RWPE1 (cell line): ENCODE data around the gene SPINK9.
"Not testable (repeated sequence)": the region's sequence is repeated elsewhere in the genome, so short reads cannot be mapped to it uniquely, and the experiment has no call there.

Experiments used
- CTCF ChIA-PET: fragments of 350-600 bp; sonication (Branson Sonifier 250); formaldehyde crosslinking; extraction: SDS; loops from one replicate; lab custom pipeline; 2021; lab: Yijun Ruan, JAX
- POLR2A ChIA-PET: fragments of 400-600 bp; formaldehyde crosslinking; extraction: SDS; loops from one replicate; lab custom pipeline; 2020; ENCODE audit warnings: antibody characterized with exemption; ENCODE audit not compliant: low non-redundant PET; lab: Yijun Ruan, JAX
- DNase-seq: peaks from one replicate; pipeline ENCODE4 v3.0.0; 2012; ENCODE audit warnings: low spot score
- H3K27ac ChIP-seq: fragments of 450-650 bp; 2 replicates; pipeline ENCODE4 v1.5.1; 2017
- TF ChIP-seq, protein P1 (sequence below): fragments of 450-650 bp; conservative IDR thresholded peaks from 2 replicates; pipeline ENCODE4 v1.5.1; 2017; ENCODE audit warnings: low read depth, mild to moderate bottlenecking

SPINK9 gene

DNA sequence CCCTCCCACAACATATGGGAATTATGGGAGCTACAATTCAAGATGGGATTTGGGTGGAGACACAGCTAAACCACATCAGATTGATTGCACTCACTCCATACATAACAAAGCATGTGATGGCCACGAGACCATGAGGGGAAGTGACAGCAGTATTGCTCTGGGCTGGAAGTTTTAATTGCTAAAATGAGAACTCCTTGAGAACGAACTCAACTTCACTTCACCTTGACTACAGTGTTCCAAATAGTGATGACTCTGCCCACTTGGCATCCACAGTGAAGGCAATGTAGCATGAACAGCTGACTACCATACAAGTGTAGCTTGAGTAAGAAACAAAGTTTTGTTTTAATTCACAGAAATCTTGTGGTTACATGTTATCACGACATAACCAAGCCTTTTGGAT, 23.9 kb upstream of the SPINK9 start:
- CTCF ChIA-PET, result interaction anchor here (1.0 kb wide), 1 partner anchor 8 kb away, joined by 4 read pairs; no protein-coding TSS in a partner anchor
- TF ChIP-seq, protein P1, sequence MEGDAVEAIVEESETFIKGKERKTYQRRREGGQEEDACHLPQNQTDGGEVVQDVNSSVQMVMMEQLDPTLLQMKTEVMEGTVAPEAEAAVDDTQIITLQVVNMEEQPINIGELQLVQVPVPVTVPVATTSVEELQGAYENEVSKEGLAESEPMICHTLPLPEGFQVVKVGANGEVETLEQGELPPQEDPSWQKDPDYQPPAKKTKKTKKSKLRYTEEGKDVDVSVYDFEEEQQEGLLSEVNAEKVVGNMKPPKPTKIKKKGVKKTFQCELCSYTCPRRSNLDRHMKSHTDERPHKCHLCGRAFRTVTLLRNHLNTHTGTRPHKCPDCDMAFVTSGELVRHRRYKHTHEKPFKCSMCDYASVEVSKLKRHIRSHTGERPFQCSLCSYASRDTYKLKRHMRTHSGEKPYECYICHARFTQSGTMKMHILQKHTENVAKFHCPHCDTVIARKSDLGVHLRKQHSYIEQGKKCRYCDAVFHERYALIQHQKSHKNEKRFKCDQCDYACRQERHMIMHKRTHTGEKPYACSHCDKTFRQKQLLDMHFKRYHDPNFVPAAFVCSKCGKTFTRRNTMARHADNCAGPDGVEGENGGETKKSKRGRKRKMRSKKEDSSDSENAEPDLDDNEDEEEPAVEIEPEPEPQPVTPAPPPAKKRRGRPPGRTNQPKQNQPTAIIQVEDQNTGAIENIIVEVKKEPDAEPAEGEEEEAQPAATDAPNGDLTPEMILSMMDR, result no peak
- POLR2A ChIA-PET, result no interaction called here

DNA sequence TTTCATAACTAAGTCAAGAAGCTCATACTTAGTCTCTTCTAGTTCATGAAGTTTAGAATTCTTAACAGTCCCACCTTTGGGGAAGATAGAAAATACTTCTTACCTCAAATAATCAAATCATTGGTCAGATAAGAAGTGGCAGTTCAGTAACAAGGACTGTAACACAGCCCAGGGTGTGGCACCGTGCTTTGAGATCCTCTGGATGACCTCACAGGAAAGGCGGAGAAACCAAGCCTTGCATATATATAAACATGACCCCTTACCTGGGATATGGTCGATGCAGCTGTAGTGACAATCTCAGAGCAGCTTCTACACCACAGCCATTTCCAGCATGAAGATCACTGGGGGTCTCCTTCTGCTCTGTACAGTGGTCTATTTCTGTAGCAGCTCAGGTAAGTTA, 23.2 kb upstream of the SPINK9 start, which contains the start of gene SPINK7:
Gene SPINK7, plus strand, starts transcription at position 271 of the 400 bp plus-strand sequence. Its CDS starts 61 bp downstream, at position 332.
- TF ChIP-seq, protein P1, result no peak
- no peak for DNase-seq
- H3K27ac ChIP-seq, result no peak within 1 kb of the TSS
- ChIA-PET CTCF (interaction anchor here (1.0 kb wide), 1 partner anchor 9 kb away, joined by 4 read pairs; no protein-coding TSS in a partner anchor), POLR2A (no interaction called here)

More for the DNA sequence above, 23.9 kb upstream of the SPINK9 start:
- H3K27ac ChIP-seq, result no peak overlapping the region
- no peak for DNase-seq

DNA sequence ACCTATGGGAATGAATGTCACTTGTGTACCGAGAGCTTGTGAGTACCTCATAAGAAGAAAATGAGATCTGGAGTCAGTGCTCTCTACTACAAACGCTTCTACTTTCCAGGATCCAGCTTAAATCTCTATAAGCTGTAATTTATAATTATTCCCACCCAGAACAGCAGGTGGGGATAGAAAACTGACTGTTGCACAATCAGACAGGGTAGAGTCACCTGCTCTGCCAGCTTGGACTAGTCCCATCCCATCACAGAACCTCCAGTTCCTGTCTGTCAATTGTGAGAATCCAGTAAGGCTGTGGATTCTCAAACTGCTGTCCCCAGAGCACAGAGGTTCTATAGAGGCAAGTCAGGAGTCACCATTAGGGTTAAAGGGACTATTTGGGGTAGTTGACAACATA, 21.2 kb upstream of the SPINK9 start:
- CTCF ChIA-PET, result interaction anchor here (0.6 to 2.7 kb wide), 9 partner anchors 9 to 347 kb away, joined by 3 to 9 read pairs (median 4); no protein-coding TSS in a partner anchor
- DNase-seq, result peak; percentile 58
- POLR2A ChIA-PET, result no interaction called here
- TF ChIP-seq, protein P1, result 0 out of 2 replicates have a peak, but pooled peaks have one; percentile 12
- no peak overlapping the region for H3K27ac ChIP-seq

DNA sequence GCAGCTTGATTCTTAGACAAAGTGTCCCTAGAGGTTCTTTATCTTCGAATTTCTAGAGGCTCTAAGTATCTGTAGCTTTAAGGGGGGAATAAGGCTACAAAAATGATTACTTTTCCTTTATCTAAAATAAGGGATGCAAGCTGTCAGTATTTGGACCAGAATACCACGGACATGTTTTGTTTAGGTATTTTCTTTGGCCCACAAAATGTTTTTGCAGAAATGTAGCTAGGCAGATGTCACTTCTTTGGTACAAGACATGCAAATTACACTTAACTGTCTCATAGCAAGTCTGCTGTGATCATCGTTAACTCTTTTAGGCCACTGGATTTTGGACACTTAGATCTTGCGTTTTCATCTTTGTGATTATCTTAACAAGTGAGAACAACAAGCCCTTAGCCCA, 20.6 kb upstream of the SPINK9 start:
- ChIA-PET POLR2A (no interaction called here), CTCF (interaction anchor here (0.6 to 2.7 kb wide), 9 partner anchors 10 to 1351 kb away, joined by 3 to 9 read pairs (median 4); no protein-coding TSS in a partner anchor)
- DNase-seq, result no peak
- no peak overlapping the region for H3K27ac ChIP-seq
- TF ChIP-seq, protein P1, result no peak

DNA sequence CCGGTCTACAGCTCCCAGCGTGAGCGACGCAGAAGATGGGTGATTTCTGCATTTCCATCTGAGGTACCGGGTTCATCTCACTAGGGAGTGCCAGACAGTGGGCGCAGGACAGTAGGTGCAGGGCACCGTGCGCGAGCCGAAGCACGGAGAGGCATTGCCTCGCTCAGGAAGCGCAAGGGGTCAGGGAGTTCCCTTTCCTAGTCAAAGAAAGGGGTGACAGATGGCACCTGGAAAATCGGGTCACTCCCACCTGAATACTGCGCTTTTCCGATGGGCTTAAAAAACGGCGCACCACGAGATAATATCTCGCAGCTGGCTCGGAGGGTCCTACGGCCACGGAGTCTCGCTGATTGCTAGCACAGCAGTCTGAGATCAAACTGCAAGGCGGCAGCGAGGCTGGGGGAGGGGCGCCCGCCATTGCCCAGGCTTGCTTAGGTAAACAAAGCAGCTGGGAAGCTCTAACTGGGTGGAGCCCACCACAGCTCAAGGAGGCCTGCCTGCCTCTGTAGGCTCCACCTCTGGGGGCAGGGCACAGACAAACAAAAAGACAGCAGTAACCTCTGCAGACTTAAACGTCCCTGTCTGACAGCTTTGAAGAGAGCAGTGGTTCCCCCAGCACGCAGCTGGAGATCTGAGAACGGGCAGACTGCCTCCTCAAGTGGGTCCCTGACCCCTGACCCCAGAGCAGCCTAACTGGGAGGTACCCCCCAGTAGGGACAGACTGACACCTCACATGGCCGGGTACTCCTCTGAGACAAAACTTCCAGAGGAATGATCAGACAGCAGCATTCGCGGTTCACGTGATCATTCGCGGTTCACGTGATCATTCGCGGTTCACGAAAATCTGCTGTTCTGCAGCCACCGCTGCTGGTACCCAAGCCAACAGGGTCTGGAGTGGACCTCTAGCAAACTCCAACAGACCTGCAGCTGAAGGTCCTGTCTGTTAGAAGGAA, 15.1 kb upstream of the SPINK9 start:
- DNase-seq, POLR2A ChIA-PET, CTCF ChIA-PET: not testable (repeated sequence)
- peak overlapping the region; percentile 74 for H3K27ac ChIP-seq

DNA sequence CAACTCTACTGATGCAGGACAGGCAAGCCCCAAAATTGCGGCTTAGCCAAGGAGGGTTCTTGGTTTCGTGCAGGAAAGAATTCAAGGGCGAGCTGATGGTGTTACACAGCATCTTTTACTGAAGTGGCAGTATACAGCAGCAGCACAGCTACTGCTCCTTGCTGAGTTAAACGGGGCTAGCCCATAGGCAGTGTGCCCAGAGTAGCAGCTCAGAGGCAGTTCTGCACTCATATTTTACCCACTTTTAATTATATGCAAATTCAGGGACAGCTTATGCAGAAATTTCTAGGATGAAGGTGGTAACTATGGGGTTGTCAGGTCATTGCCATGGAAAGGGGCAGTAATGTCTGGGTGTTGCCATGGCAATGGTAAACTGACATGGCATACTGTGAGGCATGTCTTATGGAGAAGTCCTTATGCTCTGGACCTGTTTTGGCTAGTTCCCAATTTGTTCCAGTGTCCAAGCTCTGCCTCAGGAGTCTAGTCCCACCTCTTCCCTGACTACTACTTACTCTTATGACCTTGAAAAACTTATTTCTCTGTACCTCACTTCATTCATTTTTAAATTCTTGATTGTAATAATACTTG, 2.0 kb upstream of the SPINK9 start:
- POLR2A ChIA-PET, result no interaction called here
- TF ChIP-seq, protein P1, result no peak
- H3K27ac ChIP-seq, result no peak overlapping the region
- DNase-seq, result no peak
- CTCF ChIA-PET, result no interaction called here
